Bronchial epithelial cell (primary cell): ENCODE results near the gene ZC3H12D. TPM values are rescaled to one million over a fixed set of nuclear protein-coding genes. Genes with fewer than 3 reads are reported as not detected.
"Not testable (repeated sequence)": the region's sequence is repeated elsewhere in the genome, so short reads cannot be mapped to it uniquely, and the experiment has no call there.

Experiments
- DNase-seq: peaks from one replicate; pipeline ENCODE4 v3.0.0-alpha.2; 2010; ENCODE audit warnings: low read depth
- FAIRE-seq: peaks from 2 replicates; lab custom pipeline; 2011; peaks lifted over from hg19 to GRCh38; lab: Jason Lieb, UNC
- H3K27me3 ChIP-seq: 2 replicates; pipeline ENCODE4 v1.5.1; 2011; ENCODE audit warnings: low read length; ENCODE audit not compliant: control insufficient read depth, insufficient read depth
- H3K36me3 ChIP-seq: 2 replicates; pipeline ENCODE4 v1.5.1; 2011; ENCODE audit warnings: low read length; ENCODE audit not compliant: control insufficient read depth, insufficient read depth
- H3K4me3 ChIP-seq: 2 replicates; pipeline ENCODE4 v1.5.1; 2011; ENCODE audit warnings: mild to moderate bottlenecking, low read depth, low read length, control low read depth
- CTCF ChIP-seq: IDR thresholded peaks from 2 replicates; pipeline ENCODE4 v1.5.1; 2011; ENCODE audit warnings: mild to moderate bottlenecking, moderate library complexity, low read length, control low read depth, inconsistent platforms; ENCODE audit not compliant: insufficient read depth, severe bottlenecking
- total RNA-seq: library from RNA; depleted of rRNA; stranded (reverse); fragments of >200 nt; gene quantifications from 2 replicates; pipeline ENCODE4 v1.2.1, GENCODE V29; 2014

The ZC3H12D gene
- total RNA-seq, 1 donor from 2014 or later: under 0.01 TPM

- Histone ChIP-seq H3K27me3 (peaks cover 3% of the 10 kb centered on the region), H3K4me3 (no peak overlapping the region), H3K36me3 (no peaks in the 10 kb centered on the region)
- FAIRE-seq (no peak), DNase-seq (no peak)
- no peak for TF ChIP-seq CTCF
Observed at GRCh38 chr6:149468179-149468578, 16.6 kb downstream of the ZC3H12D start.

- DNase-seq (no peak), FAIRE-seq (no peak)
- Histone ChIP-seq H3K27me3 (no peaks in the 10 kb centered on the region), H3K36me3 (no peaks in the 10 kb centered on the region), H3K4me3 (no peak overlapping the region)
- no peak for TF ChIP-seq CTCF
Observed at GRCh38 chr6:149467265-149467664, 17.5 kb downstream of the ZC3H12D start.

- H3K36me3 ChIP-seq: no peaks in the 10 kb centered on the region
- H3K27me3 ChIP-seq: no peaks in the 10 kb centered on the region
- H3K4me3 ChIP-seq: no peak overlapping the region
- TF ChIP-seq CTCF: no peak
- FAIRE-seq (no peak), DNase-seq (no peak)
Observed at GRCh38 chr6:149464411-149464810, 20.4 kb downstream of the ZC3H12D start.

GRCh38 chr6:149463781-149464180 lies 21.0 kb downstream of the ZC3H12D start:
- FAIRE-seq (no peak), DNase-seq (no peak)
- TF ChIP-seq CTCF: no peak

GRCh38 chr6:149462712-149463111 lies 22.1 kb downstream of the ZC3H12D start:
- not testable (repeated sequence) for FAIRE-seq, H3K4me3 ChIP-seq, DNase-seq, H3K27me3 ChIP-seq, H3K36me3 ChIP-seq

More at GRCh38 chr6:149463781-149464180, 21.0 kb downstream of the ZC3H12D start:
- Histone ChIP-seq H3K4me3 (no peak overlapping the region), H3K27me3 (no peaks in the 10 kb centered on the region), H3K36me3 (no peaks in the 10 kb centered on the region)

- no peak overlapping the region for H3K4me3 ChIP-seq
- no peaks in the 10 kb centered on the region for H3K36me3 ChIP-seq
- FAIRE-seq (no peak), DNase-seq (no peak)
- H3K27me3 ChIP-seq: no peaks in the 10 kb centered on the region
- TF ChIP-seq CTCF: no peak
Observed at GRCh38 chr6:149461670-149462069, 23.1 kb downstream of the ZC3H12D start.

- H3K27me3 ChIP-seq, DNase-seq, FAIRE-seq, H3K4me3 ChIP-seq, H3K36me3 ChIP-seq: not testable (repeated sequence)
Observed at GRCh38 chr6:149460249-149460648, 24.6 kb downstream of the ZC3H12D start.
